Mesenchymal stem cell (in vitro differentiated cells and primary cell): Measurements from ENCODE around the gene TTC1. TPM values are rescaled to one million over a fixed set of nuclear protein-coding genes. Genes with fewer than 3 reads are reported as not detected.

Experiments used
- DNase-seq: peaks from one replicate; pipeline ENCODE4 v3.0.0-alpha.2; 2013
- H2AFZ ChIP-seq: one replicate; pipeline ENCODE4 v1.6.1; 2013; ENCODE audit warnings: low read depth, mild to moderate bottlenecking, control low read depth, inconsistent platforms, low read length, moderate library complexity
- H2AK5ac ChIP-seq: 2 replicates; pipeline ENCODE4 v1.6.1; 2013; ENCODE audit warnings: low read length, moderate library complexity, mild to moderate bottlenecking, inconsistent platforms; ENCODE audit not compliant: severe bottlenecking
- H2BK120ac ChIP-seq: one replicate; pipeline ENCODE4 v1.6.1; 2013; ENCODE audit warnings: low read depth, mild to moderate bottlenecking, inconsistent platforms, low read length, moderate library complexity
- H2BK12ac ChIP-seq, 2 experiments: one replicate each; pipeline ENCODE4 v1.6.1; 2013; ENCODE audit warnings: inconsistent platforms in 2 of 2, low read length in 2 of 2, mild to moderate bottlenecking in 2 of 2, moderate library complexity in 2 of 2, control low read depth in 1 of 2
- H2BK15ac ChIP-seq: one replicate; pipeline ENCODE4 v1.6.1; 2013; ENCODE audit warnings: mild to moderate bottlenecking, low read depth, inconsistent platforms; ENCODE audit not compliant: poor library complexity, severe bottlenecking
- H2BK5ac ChIP-seq: 2 replicates; pipeline ENCODE4 v1.6.1; 2013; ENCODE audit warnings: low read depth, mild to moderate bottlenecking, low read length, control low read depth, inconsistent platforms; ENCODE audit not compliant: poor library complexity, severe bottlenecking
- H3K14ac ChIP-seq, 2 experiments: one replicate each; pipeline ENCODE4 v1.6.1; 2013; ENCODE audit warnings: inconsistent platforms in 2 of 2, low read length in 2 of 2, control low read depth in 1 of 2, mild to moderate bottlenecking in 1 of 2, moderate library complexity in 1 of 2
- H3K18ac ChIP-seq, 2 experiments: one replicate each; pipeline ENCODE4 v1.6.1; 2013; ENCODE audit warnings: inconsistent platforms in 2 of 2, low read length in 2 of 2, control low read depth in 1 of 2, low read depth in 1 of 2, mild to moderate bottlenecking in 1 of 2
- H3K23ac ChIP-seq, 2 experiments: one replicate each; pipeline ENCODE4 v1.6.1; 2013; ENCODE audit warnings: inconsistent platforms in 2 of 2, low read length in 2 of 2, mild to moderate bottlenecking in 2 of 2, moderate library complexity in 2 of 2, control low read depth in 1 of 2
- H3K27ac ChIP-seq: 2 replicates; pipeline ENCODE4 v1.5.1; 2013; ENCODE audit warnings: mild to moderate bottlenecking, moderate library complexity, low read length, control low read depth, inconsistent platforms; ENCODE audit not compliant: poor library complexity, severe bottlenecking
- H3K27me3 ChIP-seq, 2 experiments: 2 replicates each; pipeline versions ENCODE4 v1.6.1 to v1.7.0; 2013; ENCODE audit warnings: low read length in 2 of 2, mild to moderate bottlenecking in 2 of 2, moderate library complexity in 2 of 2, control low read depth in 1 of 2, inconsistent platforms in 1 of 2; ENCODE audit not compliant: control insufficient read depth in 1 of 2, insufficient read depth in 1 of 2
- H3K36me3 ChIP-seq, 2 experiments: 2 replicates each; pipeline versions ENCODE4 v1.6.1 to v1.7.0; 2013; ENCODE audit warnings: low read length in 2 of 2, control low read depth in 1 of 2, inconsistent platforms in 1 of 2, low read depth in 1 of 2, mild to moderate bottlenecking in 1 of 2; ENCODE audit not compliant: insufficient read depth in 2 of 2, control insufficient read depth in 1 of 2
- H3K4ac ChIP-seq, 2 experiments: one replicate each; pipeline ENCODE4 v1.6.1; 2013; ENCODE audit warnings: inconsistent platforms in 2 of 2, low read length in 2 of 2, mild to moderate bottlenecking in 2 of 2, moderate library complexity in 2 of 2, control low read depth in 1 of 2, low read depth in 1 of 2
- H3K4me1 ChIP-seq: 2 replicates; pipeline ENCODE4 v1.6.1; 2013; ENCODE audit warnings: low read depth, low read length, control low read depth; ENCODE audit not compliant: control insufficient read depth, insufficient read depth
- H3K4me2 ChIP-seq: 2 replicates; pipeline ENCODE4 v1.6.1; 2013; ENCODE audit warnings: low read length, mild to moderate bottlenecking, inconsistent platforms; ENCODE audit not compliant: poor library complexity, severe bottlenecking
- H3K4me3 ChIP-seq, 2 experiments: 2 replicates each; pipeline versions ENCODE4 v1.5.1 to v1.7.0; 2013; ENCODE audit warnings: low read length in 2 of 2, mild to moderate bottlenecking in 2 of 2, control low read depth in 1 of 2, low read depth in 1 of 2; ENCODE audit not compliant: insufficient read depth in 1 of 2
- H3K79me1 ChIP-seq: replicated peaks from 2 replicates; pipeline ENCODE4 v1.6.1; 2013; ENCODE audit warnings: mild to moderate bottlenecking, control low read depth, low read length, inconsistent platforms; ENCODE audit not compliant: poor library complexity, severe bottlenecking
- H3K9ac ChIP-seq: 2 replicates; pipeline ENCODE4 v1.7.0; 2013; ENCODE audit warnings: mild to moderate bottlenecking, low read length, moderate library complexity
- H3K9me3 ChIP-seq: 2 replicates; pipeline ENCODE4 v1.7.0; 2013; ENCODE audit warnings: mild to moderate bottlenecking, low read length; ENCODE audit not compliant: control insufficient read depth
- H4K8ac ChIP-seq: one replicate; pipeline ENCODE4 v1.6.1; 2013; ENCODE audit warnings: inconsistent platforms, mild to moderate bottlenecking, low read length, moderate library complexity
- H4K91ac ChIP-seq: one replicate; pipeline ENCODE4 v1.6.1; 2013; ENCODE audit warnings: mild to moderate bottlenecking, low read length, inconsistent platforms
- WGBS: methylation state at CpG from one replicate; pipeline ENCODE4 v1.1.7; 2013; ENCODE audit warnings: mixed read lengths; 5-methylcytosine and 5-hydroxymethylcytosine counted together
- polyA plus RNA-seq, 2 experiments: library from polyadenylated mRNA; stranded (reverse); fragments of 200-250 nt; gene quantifications; one replicate each; pipeline ENCODE4 v1.2.3, GENCODE V29; 2013

Gene TTC1
- polyA plus RNA-seq (2013, experiment 1 of 2) = 73.4 TPM
- polyA plus RNA-seq (2013, experiment 2 of 2) = 76.3 TPM

GRCh38 chr5:160008877-160009590 is at the start of gene TTC1:
TTC1 (plus strand) TSS chr5:160009139; CDS start chr5:160010529, 1,390 bp downstream.
- under 1% methylated on average over 30 of the region's 31 CpGs for WGBS
- peak within 1 kb of the TSS; percentile 93 for H4K8ac ChIP-seq

GRCh38 chr5:159961176-159962160 is 47.5 kb upstream of the TTC1 start:
- Histone ChIP-seq H3K4me2 (no peak overlapping the region), H3K4me1 (peaks cover 5% of the 10 kb centered on the region)
- WGBS = 92% methylated on average over 8 of the region's 8 CpGs

More at GRCh38 chr5:160008877-160009590, at the start of gene TTC1:
- peaks cover 6 to 29% of the 10 kb centered on the region in 2 experiments for H3K36me3 ChIP-seq
- H3K18ac ChIP-seq = peak within 1 kb of the TSS; percentile 23 to 29
- no peaks in the 10 kb centered on the region for H3K27me3 ChIP-seq
- H3K4ac ChIP-seq = peak within 1 kb of the TSS; percentile 2 to 90
- peak within 1 kb of the TSS; percentile 99 for H3K4me2 ChIP-seq
- no peaks in the 10 kb centered on the region for H3K9me3 ChIP-seq
- no peak within 1 kb of the TSS for H2BK12ac ChIP-seq
- H3K27ac ChIP-seq = peak within 1 kb of the TSS; percentile 62
- peak within 1 kb of the TSS; percentile 15 for H2AK5ac ChIP-seq
- H2BK5ac ChIP-seq = no peak within 1 kb of the TSS
- no peak within 1 kb of the TSS for H2BK15ac ChIP-seq
- no peak within 1 kb of the TSS for H2BK120ac ChIP-seq
- H2AFZ ChIP-seq = peak within 1 kb of the TSS; percentile 80
- peak within 1 kb of the TSS; percentile 92 for H3K9ac ChIP-seq
- H4K91ac ChIP-seq = no peak within 1 kb of the TSS
- peak within 1 kb of the TSS; percentile 67 to 89 for H3K4me3 ChIP-seq
- H3K79me1 ChIP-seq = peaks cover 7% of the 10 kb centered on the region
- H3K14ac ChIP-seq = no peak within 1 kb of the TSS
- H3K4me1 ChIP-seq = peaks cover 7% of the 10 kb centered on the region
- DNase-seq = peak; percentile 99
- H3K23ac ChIP-seq = no peak within 1 kb of the TSS

GRCh38 chr5:159962214-159962613 is 46.7 kb upstream of the TTC1 start:
- H2AK5ac ChIP-seq = no peak overlapping the region
- no peak overlapping the region for H4K8ac ChIP-seq
- no peak for DNase-seq
- 96% methylated on average over 4 of the region's 4 CpGs for WGBS
- H3K4ac ChIP-seq = no peak overlapping the region
- no peak overlapping the region for H3K4me2 ChIP-seq
- no peak overlapping the region for H3K14ac ChIP-seq
- H3K4me1 ChIP-seq = peaks cover 5% of the 10 kb centered on the region
- no peak overlapping the region for H3K18ac ChIP-seq
- no peak overlapping the region for H3K23ac ChIP-seq
- H2BK12ac ChIP-seq = no peak overlapping the region
- H3K9me3 ChIP-seq = no peaks in the 10 kb centered on the region
- H2BK120ac ChIP-seq = no peak overlapping the region
- H3K36me3 ChIP-seq = no peaks in the 10 kb centered on the region
- no peak overlapping the region for H3K4me3 ChIP-seq
- H2BK5ac ChIP-seq = no peak overlapping the region
- no peaks in the 10 kb centered on the region for H3K79me1 ChIP-seq
- no peak overlapping the region for H4K91ac ChIP-seq
- H3K27me3 ChIP-seq = peaks cover 0 to 8% of the 10 kb centered on the region in 2 experiments
- no peak overlapping the region for H2BK15ac ChIP-seq
- H3K9ac ChIP-seq = no peak overlapping the region
- H3K27ac ChIP-seq = no peak overlapping the region
- no peak overlapping the region for H2AFZ ChIP-seq

More at GRCh38 chr5:159961176-159962160, 47.5 kb upstream of the TTC1 start:
- Histone ChIP-seq H3K27ac (no peak overlapping the region), H3K9me3 (no peaks in the 10 kb centered on the region), H3K18ac (no peak overlapping the region), H4K91ac (no peak overlapping the region), H3K23ac (no peak overlapping the region), H3K36me3 (no peaks in the 10 kb centered on the region), H3K9ac (no peak overlapping the region), H4K8ac (no peak overlapping the region), H3K27me3 (peaks cover 0 to 8% of the 10 kb centered on the region in 2 experiments), H2BK120ac (no peak overlapping the region), H3K4me3 (no peak overlapping the region), H2BK15ac (no peak overlapping the region), H3K79me1 (no peaks in the 10 kb centered on the region), H2AK5ac (no peak overlapping the region), H2AFZ (no peak overlapping the region), H3K4ac (no peak overlapping the region), H2BK12ac (no peak overlapping the region), H3K14ac (no peak overlapping the region), H2BK5ac (no peak overlapping the region)
- DNase-seq = no peak

GRCh38 chr5:159963935-159964334 is 45.0 kb upstream of the TTC1 start:
- Histone ChIP-seq H3K4ac (no peak overlapping the region), H3K9me3 (no peaks in the 10 kb centered on the region), H3K27me3 (peaks cover 0 to 8% of the 10 kb centered on the region in 2 experiments), H4K8ac (no peak overlapping the region), H3K4me3 (no peak overlapping the region), H2BK12ac (no peak overlapping the region), H2AFZ (no peak overlapping the region), H3K79me1 (no peaks in the 10 kb centered on the region), H3K4me2 (no peak overlapping the region), H2BK120ac (no peak overlapping the region), H2BK5ac (no peak overlapping the region), H3K18ac (no peak overlapping the region), H3K14ac (no peak overlapping the region), H2BK15ac (no peak overlapping the region), H3K9ac (no peak overlapping the region), H3K36me3 (no peaks in the 10 kb centered on the region), H3K23ac (no peak overlapping the region), H3K27ac (no peak overlapping the region), H2AK5ac (no peak overlapping the region), H3K4me1 (peaks cover 5% of the 10 kb centered on the region), H4K91ac (no peak overlapping the region)
- 85% methylated on average over 5 of the region's 6 CpGs for WGBS
- no peak for DNase-seq
